ENCODE results near the gene SLC16A5. TPM values are rescaled to one million over a fixed set of nuclear protein-coding genes. Genes with fewer than 3 reads are reported as not detected.

SLC16A5 gene
- total RNA-seq, 2 experiments from 2014 or later = 9.2 to 11.0 TPM

- intact Hi-C loops (cut with DNase I, micrococcal nuclease) = loop anchor here (5.0 kb wide), 3 partner anchors 66 to 134 kb away; partner anchors contain the start of gene SUMO2 (in 1 of the 2)
- ATAC-seq (ENCODE audit: poor library complexity) (no peak), DNase-seq (no peak)
- Histone ChIP-seq H3K27ac (ENCODE audit: low read depth in 1 of 2, low read length in 2 of 2) (no peak overlapping the region), H3K9me3 (ENCODE audit: control insufficient read depth in 1 of 2, insufficient read depth in 1 of 2, low read length in 2 of 2) (no peaks in the 10 kb centered on the region), H3K4me3 (ENCODE audit: low read length) (peak overlapping the region; percentile 84), H3K27me3 (ENCODE audit: control insufficient read depth in 1 of 2, insufficient read depth in 2 of 2, low read length in 2 of 2) (no peaks in the 10 kb centered on the region), H3K36me3 (ENCODE audit: insufficient read depth, low read length) (peaks cover 25% of the 10 kb centered on the region), H3K4me1 (ENCODE audit: insufficient read depth, low read length) (peaks cover 20% of the 10 kb centered on the region)
- peaks cover 56% of the 10 kb centered on the region for H3K4me1 Mint-ChIP-seq (ENCODE audit: low read depth)
- ChIA-PET CTCF (interaction anchor here (0.6 to 4.2 kb wide), 5 partner anchors 10 to 87 kb away, joined by 3 to 21 read pairs (median 5); partner anchors contain the start of gene MRPL58), POLR2A (interaction anchor here (0.5 to 3.8 kb wide), 9 partner anchors 13 to 165 kb away, joined by 3 to 71 read pairs (median 15); partner anchors contain the start of genes MRPL58 and NT5C)
- H3K9me3 Mint-ChIP-seq = no peaks in the 10 kb centered on the region
- no peaks in the 10 kb centered on the region for H3K27me3 Mint-ChIP-seq
- no peak for TF ChIP-seq CTCF (IDR thresholded peaks at IDR 0.05)
- H3K4me3 Mint-ChIP-seq = peak overlapping the region; percentile 100
- H3K36me3 Mint-ChIP-seq (ENCODE audit: low read depth) = peaks cover 51% of the 10 kb centered on the region
- H3K27ac Mint-ChIP-seq = peak overlapping the region; percentile 91
Observed at GRCh38 chr17:75048249-75048878, 39.4 kb upstream of the SLC16A5 start.

GRCh38 chr17:75049057-75049456 lies 38.7 kb upstream of the SLC16A5 start:
- intact Hi-C loops (cut with DNase I, micrococcal nuclease) = loop anchor here (5.0 kb wide), 3 partner anchors 67 to 133 kb away; partner anchors contain the start of gene SUMO2 (in 1 of the 2)
- H3K27ac ChIP-seq (ENCODE audit: low read depth in 1 of 2, low read length in 2 of 2) = no peak overlapping the region
- DNase-seq (no peak), ATAC-seq (ENCODE audit: poor library complexity) (no peak)
- H3K36me3 ChIP-seq (ENCODE audit: insufficient read depth, low read length) = peaks cover 29% of the 10 kb centered on the region
- no peaks in the 10 kb centered on the region for H3K9me3 ChIP-seq (ENCODE audit: control insufficient read depth in 1 of 2, insufficient read depth in 1 of 2, low read length in 2 of 2)
- Mint-ChIP-seq H3K4me3 (peak overlapping the region; percentile 100), H3K27me3 (no peaks in the 10 kb centered on the region), H3K9me3 (no peaks in the 10 kb centered on the region), H3K4me1 (ENCODE audit: low read depth) (peaks cover 52% of the 10 kb centered on the region), H3K27ac (peak overlapping the region; percentile 91), H3K36me3 (ENCODE audit: low read depth) (peaks cover 51% of the 10 kb centered on the region)
- H3K4me3 ChIP-seq (ENCODE audit: low read length) = no peak overlapping the region
- TF ChIP-seq CTCF (IDR thresholded peaks at IDR 0.05) = no peak
- H3K27me3 ChIP-seq (ENCODE audit: control insufficient read depth in 1 of 2, insufficient read depth in 2 of 2, low read length in 2 of 2) = no peaks in the 10 kb centered on the region
- ChIA-PET CTCF (interaction anchor here (0.6 to 4.2 kb wide), 4 partner anchors 11 to 91 kb away, joined by 3 to 21 read pairs (median 4); partner anchors contain the start of gene MRPL58), POLR2A (interaction anchor here (0.8 to 3.8 kb wide), 5 partner anchors 14 to 82 kb away, joined by 3 to 71 read pairs (median 15); partner anchors contain the start of genes MRPL58 and NT5C)
- H3K4me1 ChIP-seq (ENCODE audit: insufficient read depth, low read length) = peaks cover 20% of the 10 kb centered on the region

- ChIA-PET CTCF (interaction anchor here (0.9 to 4.2 kb wide), 2 partner anchors 37 to 92 kb away, joined by 3 to 21 read pairs; partner anchors contain the start of gene MRPL58), POLR2A (interaction anchor here (0.6 to 0.8 kb wide), 2 partner anchors 8 to 10 kb away, joined by 3 to 4 read pairs; no protein-coding TSS in a partner anchor)
- Mint-ChIP-seq H3K4me1 (ENCODE audit: low read depth) (peaks cover 50% of the 10 kb centered on the region), H3K9me3 (no peaks in the 10 kb centered on the region), H3K4me3 (peak overlapping the region; percentile 100), H3K36me3 (ENCODE audit: low read depth) (peaks cover 58% of the 10 kb centered on the region), H3K27me3 (no peaks in the 10 kb centered on the region), H3K27ac (peak overlapping the region; percentile 91)
- Histone ChIP-seq H3K27me3 (ENCODE audit: control insufficient read depth in 1 of 2, insufficient read depth in 2 of 2, low read length in 2 of 2) (no peaks in the 10 kb centered on the region), H3K27ac (ENCODE audit: low read depth in 1 of 2, low read length in 2 of 2) (no peak overlapping the region), H3K9me3 (ENCODE audit: control insufficient read depth in 1 of 2, insufficient read depth in 1 of 2, low read length in 2 of 2) (no peaks in the 10 kb centered on the region), H3K36me3 (ENCODE audit: insufficient read depth, low read length) (peaks cover 34% of the 10 kb centered on the region), H3K4me1 (ENCODE audit: insufficient read depth, low read length) (peaks cover 20% of the 10 kb centered on the region), H3K4me3 (ENCODE audit: low read length) (no peak overlapping the region)
- DNase-seq (no peak), ATAC-seq (ENCODE audit: poor library complexity) (no peak)
- intact Hi-C loops (cut with DNase I, micrococcal nuclease) = loop anchor here (5.0 kb wide), 3 partner anchors 67 to 133 kb away; partner anchors contain the start of gene SUMO2 (in 1 of the 2)
- TF ChIP-seq CTCF (IDR thresholded peaks at IDR 0.05) = no peak
Observed at GRCh38 chr17:75049706-75050105, 38.0 kb upstream of the SLC16A5 start.

Data from CD4-positive, alpha-beta T cell (primary cell).